Kidney epithelial cell (primary cell): ENCODE data around the gene KRTAP9-1. TPM values are rescaled to one million over a fixed set of nuclear protein-coding genes. Genes with fewer than 3 reads are reported as not detected.
A peak's percentile ranks its signal among the peaks of the same experiment; 100 is the strongest.

Experiments
- DNase-seq: peaks from one replicate; pipeline ENCODE4 v3.0.0-alpha.2; 2010; ENCODE audit warnings: low read depth
- H3K27me3 ChIP-seq: 2 replicates; pipeline ENCODE4 v1.6.0; 2011; ENCODE audit warnings: low read length; ENCODE audit not compliant: control insufficient read depth, insufficient read depth
- H3K36me3 ChIP-seq: 2 replicates; pipeline ENCODE4 v1.5.1; 2011; ENCODE audit warnings: low read length; ENCODE audit not compliant: control insufficient read depth, insufficient read depth
- H3K4me3 ChIP-seq: 2 replicates; pipeline ENCODE4 v1.5.1; 2011; ENCODE audit warnings: low read depth, mild to moderate bottlenecking, control low read depth, low read length
- CTCF ChIP-seq: IDR thresholded peaks from 2 replicates; pipeline ENCODE4 v1.5.1; 2011; ENCODE audit warnings: mild to moderate bottlenecking, moderate library complexity, low read length, control low read depth, inconsistent platforms; ENCODE audit not compliant: insufficient read depth, poor library complexity, severe bottlenecking
- total RNA-seq: library from RNA; depleted of rRNA; stranded (reverse); fragments of >200 nt; gene quantifications from 2 replicates; pipeline ENCODE4 v1.2.3, GENCODE V29; 2015

Gene KRTAP9-1
- total RNA-seq, 1 donor from 2014 or later = not detected

- no peaks in the 10 kb centered on the region for H3K36me3 ChIP-seq
- TF ChIP-seq CTCF = no peak
- no peak for DNase-seq
- H3K4me3 ChIP-seq = no peak overlapping the region
- no peaks in the 10 kb centered on the region for H3K27me3 ChIP-seq
Measured at GRCh38 chr17:41196068-41196467, 6.4 kb downstream of the KRTAP9-1 start.

- no peaks in the 10 kb centered on the region for H3K27me3 ChIP-seq
- no peak for TF ChIP-seq CTCF
- no peak overlapping the region for H3K4me3 ChIP-seq
- H3K36me3 ChIP-seq = no peaks in the 10 kb centered on the region
- no peak for DNase-seq
Measured at GRCh38 chr17:41199421-41200078, 9.9 kb downstream of the KRTAP9-1 start.

- TF ChIP-seq CTCF = no peak
- Histone ChIP-seq H3K27me3 (no peaks in the 10 kb centered on the region), H3K36me3 (no peaks in the 10 kb centered on the region), H3K4me3 (no peak overlapping the region)
- DNase-seq = peak; percentile 10
Measured at GRCh38 chr17:41211845-41212466, 22.3 kb downstream of the KRTAP9-1 start.

- no peaks in the 10 kb centered on the region for H3K27me3 ChIP-seq
- H3K36me3 ChIP-seq = no peaks in the 10 kb centered on the region
- no peak for TF ChIP-seq CTCF
- H3K4me3 ChIP-seq = no peak overlapping the region
- no peak for DNase-seq
Measured at GRCh38 chr17:41212524-41213169, 23.0 kb downstream of the KRTAP9-1 start.

- TF ChIP-seq CTCF = no peak
- Histone ChIP-seq H3K27me3 (no peaks in the 10 kb centered on the region), H3K4me3 (no peak overlapping the region), H3K36me3 (no peaks in the 10 kb centered on the region)
- no peak for DNase-seq
Measured at GRCh38 chr17:41215681-41216080, 26.0 kb downstream of the KRTAP9-1 start.
